ENCODE results near the gene NPR3.

DNA sequence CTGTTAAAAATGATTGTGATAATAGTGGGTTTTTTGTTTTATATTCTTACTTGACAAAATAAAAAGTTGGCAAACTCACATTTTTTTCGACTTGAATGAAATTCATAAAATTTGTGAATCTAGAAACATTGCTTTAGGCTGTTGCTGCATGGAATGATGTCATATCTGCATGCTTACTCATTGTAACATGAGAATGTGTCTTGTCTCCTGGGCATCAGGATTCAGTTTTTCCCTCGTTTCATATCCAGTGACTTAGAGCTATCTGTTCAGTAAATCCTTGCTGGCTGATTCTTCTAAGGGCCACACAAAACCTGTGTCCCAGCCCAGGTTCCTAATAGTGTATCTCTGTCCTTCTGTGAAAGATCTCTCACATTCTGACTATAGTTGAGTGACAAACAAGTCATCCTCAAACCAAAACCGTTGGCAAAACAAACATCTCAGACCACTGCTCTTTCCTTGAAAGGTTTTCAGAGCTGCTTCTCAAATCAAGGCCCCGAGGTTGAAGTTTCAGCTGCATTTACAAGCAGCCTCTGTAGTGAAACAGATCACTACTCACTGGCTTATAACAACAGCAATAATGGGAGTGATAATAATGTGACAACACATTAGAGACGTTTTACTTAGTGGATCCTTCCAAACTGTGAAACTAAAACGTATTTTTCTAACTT lies 95.0 kb downstream of the NPR3 start:
- TF ChIP-seq EZH2phosphoT487 (IDR thresholded peaks at IDR 0.05; ENCODE audit: insufficient read depth, low read depth): no peak
- no peak for TF ChIP-seq EZH2 (IDR thresholded peaks at IDR 0.05; ENCODE audit: insufficient read depth, poor library complexity, severe bottlenecking)

All from GM23248 (cell line).